Measurements from ENCODE around the gene ALDH5A1.

- no peak for TF ChIP-seq GATA2 (IDR thresholded peaks at IDR 0.05; ENCODE audit: low read depth, low read length)
- TF ChIP-seq GATA3 (IDR thresholded peaks at IDR 0.05; ENCODE audit: low read depth, low read length) = no peak
These were observed 22.6 kb upstream of the ALDH5A1 start for GRCh38 chr6:24472181-24472580.

All from SH-SY5Y (cell line).